ENCODE data around the gene CWC27.

Gene CWC27

GRCh38 chr5:64859881-64860280 lies 91.2 kb downstream of the CWC27 start:
- TF ChIP-seq ZNF791 (tag by site-specific recombination; IDR thresholded peaks at IDR 0.05) (no peak), GLI2 (tag by site-specific recombination; IDR thresholded peaks at IDR 0.05; ENCODE audit: borderline replicate concordance, low read depth) (no peak), INSM2 (tag by site-specific recombination; IDR thresholded peaks at IDR 0.05) (no peak), ZNF658 (tag by site-specific recombination; IDR thresholded peaks at IDR 0.05) (no peak), ZNF146 (tag by site-specific recombination; IDR thresholded peaks at IDR 0.05) (no peak), ZNF529 (tag by site-specific recombination; IDR thresholded peaks at IDR 0.05; ENCODE audit: insufficient replicate concordance) (no peak), TRIM28 (IDR thresholded peaks at IDR 0.05; ENCODE audit: borderline replicate concordance, low read length) (no peak), KLF16 (tag by site-specific recombination; IDR thresholded peaks at IDR 0.05) (no peak)
- TF ChIP-seq, protein P1, sequence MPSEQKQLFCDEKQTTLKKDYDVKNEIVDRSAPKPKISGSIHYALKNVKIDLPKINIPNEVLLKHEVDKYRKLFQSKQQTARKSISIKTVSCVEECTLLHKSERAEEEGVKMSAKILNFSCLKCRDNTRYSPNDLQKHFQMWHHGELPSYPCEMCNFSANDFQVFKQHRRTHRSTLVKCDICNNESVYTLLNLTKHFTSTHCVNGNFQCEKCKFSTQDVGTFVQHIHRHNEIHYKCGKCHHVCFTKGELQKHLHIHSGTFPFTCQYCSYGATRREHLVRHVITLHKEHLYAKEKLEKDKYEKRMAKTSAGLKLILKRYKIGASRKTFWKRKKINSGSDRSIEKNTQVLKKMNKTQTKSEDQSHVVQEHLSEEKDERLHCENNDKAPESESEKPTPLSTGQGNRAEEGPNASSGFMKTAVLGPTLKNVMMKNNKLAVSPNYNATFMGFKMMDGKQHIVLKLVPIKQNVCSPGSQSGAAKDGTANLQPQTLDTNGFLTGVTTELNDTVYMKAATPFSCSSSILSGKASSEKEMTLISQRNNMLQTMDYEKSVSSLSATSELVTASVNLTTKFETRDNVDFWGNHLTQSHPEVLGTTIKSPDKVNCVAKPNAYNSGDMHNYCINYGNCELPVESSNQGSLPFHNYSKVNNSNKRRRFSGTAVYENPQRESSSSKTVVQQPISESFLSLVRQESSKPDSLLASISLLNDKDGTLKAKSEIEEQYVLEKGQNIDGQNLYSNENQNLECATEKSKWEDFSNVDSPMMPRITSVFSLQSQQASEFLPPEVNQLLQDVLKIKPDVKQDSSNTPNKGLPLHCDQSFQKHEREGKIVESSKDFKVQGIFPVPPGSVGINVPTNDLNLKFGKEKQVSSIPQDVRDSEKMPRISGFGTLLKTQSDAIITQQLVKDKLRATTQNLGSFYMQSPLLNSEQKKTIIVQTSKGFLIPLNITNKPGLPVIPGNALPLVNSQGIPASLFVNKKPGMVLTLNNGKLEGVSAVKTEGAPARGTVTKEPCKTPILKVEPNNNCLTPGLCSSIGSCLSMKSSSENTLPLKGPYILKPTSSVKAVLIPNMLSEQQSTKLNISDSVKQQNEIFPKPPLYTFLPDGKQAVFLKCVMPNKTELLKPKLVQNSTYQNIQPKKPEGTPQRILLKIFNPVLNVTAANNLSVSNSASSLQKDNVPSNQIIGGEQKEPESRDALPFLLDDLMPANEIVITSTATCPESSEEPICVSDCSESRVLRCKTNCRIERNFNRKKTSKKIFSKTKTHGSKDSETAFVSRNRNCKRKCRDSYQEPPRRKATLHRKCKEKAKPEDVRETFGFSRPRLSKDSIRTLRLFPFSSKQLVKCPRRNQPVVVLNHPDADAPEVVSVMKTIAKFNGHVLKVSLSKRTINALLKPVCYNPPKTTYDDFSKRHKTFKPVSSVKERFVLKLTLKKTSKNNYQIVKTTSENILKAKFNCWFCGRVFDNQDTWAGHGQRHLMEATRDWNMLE (tag by site-specific recombination; conservative IDR thresholded peaks at IDR 0.05; ENCODE audit: low read depth), result no peak
- CTCF ChIA-PET, result no interaction called here
- no peaks in the 10 kb centered on the region for H3K4me1 ChIP-seq (ENCODE audit: control insufficient read depth, insufficient read depth, low read length)
- H3K9me3 ChIP-seq (ENCODE audit: control insufficient read depth, insufficient read depth, low read depth, low read length), result no peaks in the 10 kb centered on the region
- no peak overlapping the region for H3K4me3 ChIP-seq (ENCODE audit: low read depth, low read length)
- H3K27ac ChIP-seq (ENCODE audit: extremely low read depth, low read depth, low read length), result no peak overlapping the region
- no peaks in the 10 kb centered on the region for H3K36me3 ChIP-seq (ENCODE audit: control insufficient read depth in 2 of 2, insufficient read depth in 1 of 2, low read length in 2 of 2)
- POLR2A ChIA-PET, result no interaction called here

DNA sequence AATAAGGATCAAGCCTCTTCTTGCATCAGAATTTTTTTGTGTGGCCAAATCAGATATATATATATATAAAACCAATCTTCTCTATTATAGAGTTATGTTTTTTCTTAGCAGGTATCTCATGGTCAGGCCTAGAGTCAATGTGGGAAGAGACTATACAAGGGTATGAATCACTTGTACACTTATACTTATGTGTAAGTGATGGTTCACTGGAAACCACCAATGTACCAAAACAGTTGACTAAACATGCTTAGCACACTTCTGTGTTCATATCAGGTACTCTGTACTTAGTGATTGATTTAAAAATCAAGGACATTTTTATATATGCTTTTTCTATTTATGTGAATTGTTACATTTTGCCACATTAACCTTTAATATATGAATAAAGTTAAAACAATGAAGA lies 92.6 kb downstream of the CWC27 start:
- Histone ChIP-seq H3K27ac (ENCODE audit: extremely low read depth, low read depth, low read length) (no peak overlapping the region), H3K4me3 (ENCODE audit: low read depth, low read length) (no peak overlapping the region), H3K36me3 (ENCODE audit: control insufficient read depth in 2 of 2, insufficient read depth in 1 of 2, low read length in 2 of 2) (no peaks in the 10 kb centered on the region), H3K4me1 (ENCODE audit: control insufficient read depth, insufficient read depth, low read length) (no peaks in the 10 kb centered on the region), H3K9me3 (ENCODE audit: control insufficient read depth, insufficient read depth, low read depth, low read length) (no peaks in the 10 kb centered on the region)
- CTCF ChIA-PET, result no interaction called here
- POLR2A ChIA-PET, result no interaction called here
- TF ChIP-seq, protein P2, sequence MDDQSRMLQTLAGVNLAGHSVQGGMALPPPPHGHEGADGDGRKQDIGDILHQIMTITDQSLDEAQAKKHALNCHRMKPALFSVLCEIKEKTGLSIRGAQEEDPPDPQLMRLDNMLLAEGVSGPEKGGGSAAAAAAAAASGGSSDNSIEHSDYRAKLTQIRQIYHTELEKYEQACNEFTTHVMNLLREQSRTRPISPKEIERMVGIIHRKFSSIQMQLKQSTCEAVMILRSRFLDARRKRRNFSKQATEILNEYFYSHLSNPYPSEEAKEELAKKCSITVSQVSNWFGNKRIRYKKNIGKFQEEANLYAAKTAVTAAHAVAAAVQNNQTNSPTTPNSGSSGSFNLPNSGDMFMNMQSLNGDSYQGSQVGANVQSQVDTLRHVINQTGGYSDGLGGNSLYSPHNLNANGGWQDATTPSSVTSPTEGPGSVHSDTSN (CRISPR knock-in tag; IDR thresholded peaks at IDR 0.05), result no peak
- TF ChIP-seq YY1 (tag by site-specific recombination; IDR thresholded peaks at IDR 0.05) (no peak), GLI2 (tag by site-specific recombination; IDR thresholded peaks at IDR 0.05; ENCODE audit: borderline replicate concordance, low read depth) (no peak), ZFHX2 (tag by site-specific recombination; conservative IDR thresholded peaks at IDR 0.05) (no peak), ZNF692 (tag by site-specific recombination; IDR thresholded peaks at IDR 0.05) (no peak), ZNF366 (tag by site-specific recombination; conservative IDR thresholded peaks at IDR 0.05) (no peak), ZNF112 (tag by site-specific recombination; IDR thresholded peaks at IDR 0.05) (no peak), TSHZ1 (tag by site-specific recombination; IDR thresholded peaks at IDR 0.05; ENCODE audit: borderline replicate concordance) (no peak), PATZ1 (tag by site-specific recombination; IDR thresholded peaks at IDR 0.05) (no peak)
- TF ChIP-seq, protein P3, sequence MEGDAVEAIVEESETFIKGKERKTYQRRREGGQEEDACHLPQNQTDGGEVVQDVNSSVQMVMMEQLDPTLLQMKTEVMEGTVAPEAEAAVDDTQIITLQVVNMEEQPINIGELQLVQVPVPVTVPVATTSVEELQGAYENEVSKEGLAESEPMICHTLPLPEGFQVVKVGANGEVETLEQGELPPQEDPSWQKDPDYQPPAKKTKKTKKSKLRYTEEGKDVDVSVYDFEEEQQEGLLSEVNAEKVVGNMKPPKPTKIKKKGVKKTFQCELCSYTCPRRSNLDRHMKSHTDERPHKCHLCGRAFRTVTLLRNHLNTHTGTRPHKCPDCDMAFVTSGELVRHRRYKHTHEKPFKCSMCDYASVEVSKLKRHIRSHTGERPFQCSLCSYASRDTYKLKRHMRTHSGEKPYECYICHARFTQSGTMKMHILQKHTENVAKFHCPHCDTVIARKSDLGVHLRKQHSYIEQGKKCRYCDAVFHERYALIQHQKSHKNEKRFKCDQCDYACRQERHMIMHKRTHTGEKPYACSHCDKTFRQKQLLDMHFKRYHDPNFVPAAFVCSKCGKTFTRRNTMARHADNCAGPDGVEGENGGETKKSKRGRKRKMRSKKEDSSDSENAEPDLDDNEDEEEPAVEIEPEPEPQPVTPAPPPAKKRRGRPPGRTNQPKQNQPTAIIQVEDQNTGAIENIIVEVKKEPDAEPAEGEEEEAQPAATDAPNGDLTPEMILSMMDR (tag by site-specific recombination; IDR thresholded peaks at IDR 0.05), result no peak
